Neural crest cell (in vitro differentiated cells): ENCODE measurements around the gene ASTN2. TPM values are rescaled to one million over a fixed set of nuclear protein-coding genes. Genes with fewer than 3 reads are reported as not detected.

Experiments
- DNase-seq: peaks from one replicate; pipeline ENCODE4 v3.0.0; 2021; ENCODE audit warnings: low read depth, mixed read lengths, low spot score
- H3K27ac Mint-ChIP-seq: one replicate; pipeline ENCODE4 v1.8.0; 2021; ENCODE audit warnings: mild to moderate bottlenecking, mixed read lengths; ENCODE audit not compliant: unreplicated experiment
- H3K27me3 Mint-ChIP-seq: 2 replicates; pipeline ENCODE4 v1.8.0; 2021; ENCODE audit warnings: low read depth, mild to moderate bottlenecking, mixed read lengths
- H3K36me3 Mint-ChIP-seq: 2 replicates; pipeline ENCODE4 v1.8.0; 2021; ENCODE audit warnings: low read depth, mild to moderate bottlenecking, mixed read lengths
- H3K4me1 Mint-ChIP-seq: 2 replicates; pipeline ENCODE4 v1.8.0; 2021; ENCODE audit warnings: mixed read lengths
- H3K4me3 Mint-ChIP-seq: one replicate; pipeline ENCODE4 v1.8.0; 2021; ENCODE audit warnings: mild to moderate bottlenecking, mixed read lengths
- H3K9me3 Mint-ChIP-seq: 2 replicates; pipeline ENCODE4 v1.8.0; 2021; ENCODE audit warnings: mixed read lengths
- total RNA-seq: library from RNA; stranded (reverse); gene quantifications from 2 replicates; pipeline ENCODE4 v1.2.1, GENCODE V29; 2021
- TF ChIP-seq, protein P1 (sequence below): fragments of 200-600 bp; sonication (generic); conservative IDR thresholded peaks from 2 replicates; pipeline ENCODE4 v1.5.0; 2021; ENCODE audit warnings: antibody characterized with exemption, mild to moderate bottlenecking

ASTN2 gene
- total RNA-seq, 1 donor from 2014 or later, result 7.3 TPM

DNA sequence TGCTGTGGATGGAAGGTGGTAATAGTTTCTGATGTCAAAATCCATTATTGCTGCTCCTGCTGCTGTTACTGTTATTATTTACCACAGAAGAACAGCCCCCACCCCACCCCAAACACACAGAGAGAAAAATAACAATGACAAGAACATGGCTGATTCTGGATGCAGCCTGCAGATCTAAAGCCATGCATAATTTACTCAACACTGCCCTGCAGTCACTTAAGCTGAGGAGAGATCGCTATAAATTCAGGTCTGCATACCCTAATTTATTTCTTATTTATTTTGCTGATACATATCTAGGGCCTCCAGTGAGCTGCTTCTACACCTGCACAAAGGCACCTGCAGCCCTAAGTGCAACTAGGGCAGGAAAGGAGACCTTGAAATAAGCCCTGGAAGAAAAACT lies 595.7 kb downstream of the ASTN2 start:
- Mint-ChIP-seq H3K4me3 (no peak overlapping the region), H3K36me3 (no peaks in the 10 kb centered on the region)
- DNase-seq, result no peak

GRCh38 chr9:116817762-116818161 lies 597.1 kb downstream of the ASTN2 start:
- no peaks in the 10 kb centered on the region for H3K4me1 Mint-ChIP-seq
- H3K9me3 Mint-ChIP-seq, result no peaks in the 10 kb centered on the region
- TF ChIP-seq, protein P1, sequence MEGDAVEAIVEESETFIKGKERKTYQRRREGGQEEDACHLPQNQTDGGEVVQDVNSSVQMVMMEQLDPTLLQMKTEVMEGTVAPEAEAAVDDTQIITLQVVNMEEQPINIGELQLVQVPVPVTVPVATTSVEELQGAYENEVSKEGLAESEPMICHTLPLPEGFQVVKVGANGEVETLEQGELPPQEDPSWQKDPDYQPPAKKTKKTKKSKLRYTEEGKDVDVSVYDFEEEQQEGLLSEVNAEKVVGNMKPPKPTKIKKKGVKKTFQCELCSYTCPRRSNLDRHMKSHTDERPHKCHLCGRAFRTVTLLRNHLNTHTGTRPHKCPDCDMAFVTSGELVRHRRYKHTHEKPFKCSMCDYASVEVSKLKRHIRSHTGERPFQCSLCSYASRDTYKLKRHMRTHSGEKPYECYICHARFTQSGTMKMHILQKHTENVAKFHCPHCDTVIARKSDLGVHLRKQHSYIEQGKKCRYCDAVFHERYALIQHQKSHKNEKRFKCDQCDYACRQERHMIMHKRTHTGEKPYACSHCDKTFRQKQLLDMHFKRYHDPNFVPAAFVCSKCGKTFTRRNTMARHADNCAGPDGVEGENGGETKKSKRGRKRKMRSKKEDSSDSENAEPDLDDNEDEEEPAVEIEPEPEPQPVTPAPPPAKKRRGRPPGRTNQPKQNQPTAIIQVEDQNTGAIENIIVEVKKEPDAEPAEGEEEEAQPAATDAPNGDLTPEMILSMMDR, result no peak
- no peak for DNase-seq
- no peaks in the 10 kb centered on the region for H3K27me3 Mint-ChIP-seq
- H3K4me3 Mint-ChIP-seq, result no peak overlapping the region
- no peaks in the 10 kb centered on the region for H3K36me3 Mint-ChIP-seq
- no peak overlapping the region for H3K27ac Mint-ChIP-seq

More for the DNA sequence above, 595.7 kb downstream of the ASTN2 start:
- no peaks in the 10 kb centered on the region for H3K9me3 Mint-ChIP-seq
- H3K27ac Mint-ChIP-seq, result no peak overlapping the region
- no peaks in the 10 kb centered on the region for H3K4me1 Mint-ChIP-seq
- no peaks in the 10 kb centered on the region for H3K27me3 Mint-ChIP-seq
- TF ChIP-seq, protein P1, result no peak

DNA sequence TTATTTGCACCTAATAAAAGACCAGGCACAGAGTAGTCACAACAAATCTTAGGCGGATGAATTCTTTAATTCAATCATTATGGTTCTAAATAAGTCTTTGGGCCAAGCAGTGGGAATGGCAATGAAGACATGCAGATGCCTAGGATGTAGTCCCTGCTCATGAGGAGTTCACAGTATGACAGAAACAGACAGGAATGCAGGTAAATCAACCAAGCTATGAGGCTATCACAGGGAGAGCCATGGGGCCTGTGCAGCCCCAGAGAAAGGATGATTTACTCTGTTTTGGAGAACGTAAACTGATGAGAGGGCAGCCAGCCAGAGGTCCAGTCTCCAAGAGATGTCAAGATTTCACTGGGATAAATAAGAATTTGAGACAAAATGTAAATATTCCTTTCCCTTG lies 598.4 kb downstream of the ASTN2 start:
- DNase-seq, result no peak
- H3K27me3 Mint-ChIP-seq, result no peaks in the 10 kb centered on the region

DNA sequence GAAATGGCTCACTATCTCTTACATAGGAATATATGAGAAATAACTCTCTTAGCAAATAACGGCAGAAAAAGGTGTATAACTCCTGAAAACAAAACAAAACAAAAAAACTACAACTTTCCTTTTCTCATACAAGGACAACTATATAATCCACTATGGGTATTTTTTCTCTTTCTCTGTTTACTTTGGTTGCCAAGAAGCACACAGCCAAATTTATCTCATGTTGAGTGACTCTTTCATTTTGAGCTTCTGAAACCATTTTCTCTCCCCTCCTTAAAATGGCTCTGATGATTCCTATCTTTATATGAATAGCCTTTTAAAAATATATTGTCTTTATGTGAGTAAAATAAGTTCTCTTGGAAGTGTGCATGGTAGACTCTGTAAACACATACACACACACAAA lies 599.0 kb downstream of the ASTN2 start:
- H3K27me3 Mint-ChIP-seq, result no peaks in the 10 kb centered on the region
- no peak overlapping the region for H3K4me3 Mint-ChIP-seq
- no peaks in the 10 kb centered on the region for H3K9me3 Mint-ChIP-seq
- no peak overlapping the region for H3K27ac Mint-ChIP-seq
- TF ChIP-seq, protein P1, result no peak
- H3K36me3 Mint-ChIP-seq, result no peaks in the 10 kb centered on the region
- no peak for DNase-seq
- peaks cover 4% of the 10 kb centered on the region for H3K4me1 Mint-ChIP-seq

More for the DNA sequence above, 598.4 kb downstream of the ASTN2 start:
- no peak overlapping the region for H3K27ac Mint-ChIP-seq
- no peaks in the 10 kb centered on the region for H3K9me3 Mint-ChIP-seq
- TF ChIP-seq, protein P1, result no peak
- no peaks in the 10 kb centered on the region for H3K36me3 Mint-ChIP-seq
- H3K4me3 Mint-ChIP-seq, result no peak overlapping the region
- H3K4me1 Mint-ChIP-seq, result no peaks in the 10 kb centered on the region

DNA sequence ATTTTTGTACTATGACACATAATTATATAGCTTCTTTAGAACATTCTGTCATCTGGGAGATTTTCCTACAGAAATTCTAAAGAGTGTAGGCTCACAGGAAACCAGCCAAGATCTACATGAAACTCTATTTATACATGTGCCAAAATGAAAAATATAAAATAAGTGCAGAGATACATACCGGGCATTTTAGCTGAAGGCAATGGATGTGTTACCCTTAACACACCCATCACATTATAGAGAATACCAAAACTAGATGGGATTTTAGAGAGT lies 601.9 kb downstream of the ASTN2 start:
- Mint-ChIP-seq H3K4me1 (peaks cover 20% of the 10 kb centered on the region), H3K36me3 (no peaks in the 10 kb centered on the region), H3K27ac (no peak overlapping the region), H3K4me3 (no peak overlapping the region), H3K27me3 (peaks cover 2% of the 10 kb centered on the region), H3K9me3 (no peaks in the 10 kb centered on the region)
- TF ChIP-seq, protein P1, result no peak
- DNase-seq, result no peak
